ENCODE measurements around the gene HEATR9.

Gene HEATR9

GRCh38 chr17:35808240-35808961 is 60.3 kb downstream of the HEATR9 start:
- no peak for DNase-seq

- DNase-seq = no peak
These were observed 61.1 kb downstream of the HEATR9 start for GRCh38 chr17:35807371-35808144.

All from CD4-positive, alpha-beta T cell treated with Interferon gamma for 1 hour (primary cell).